ENCODE results near the gene EFNA5.

The EFNA5 gene

DNA sequence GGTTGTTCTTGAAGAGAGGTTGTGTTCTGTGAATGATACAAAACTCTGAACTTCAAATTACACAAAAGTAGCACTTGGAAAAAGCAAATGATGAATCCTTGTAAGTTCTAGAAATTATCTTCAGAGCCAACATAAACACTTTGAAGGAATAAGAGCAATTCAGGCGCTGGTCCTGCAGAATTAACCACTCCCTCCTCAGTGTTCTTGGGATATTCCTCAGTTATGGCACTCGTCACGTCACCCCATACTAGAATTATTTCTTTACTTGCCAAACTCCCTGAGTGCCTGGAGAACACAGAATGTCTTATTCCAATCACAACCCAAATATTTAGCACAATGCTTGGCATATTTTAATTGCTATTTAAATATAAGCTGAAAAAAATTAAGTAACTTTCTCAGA, 126.3 kb downstream of the EFNA5 start:
- H3K27me3 ChIP-seq (ENCODE audit: low read depth): no peaks in the 10 kb centered on the region
- no peaks in the 10 kb centered on the region for H3K36me3 ChIP-seq (replicated peaks)
- no peak for DNase-seq (ENCODE audit: low spot score in 2 of 2)
- in situ Hi-C loops (cut with MboI; ENCODE audit: low sequenced_read_pairs): no loop called here
- no peaks in the 10 kb centered on the region for H3K9me3 ChIP-seq
- H3K4me1 ChIP-seq: peaks cover 33% of the 10 kb centered on the region
- no peak overlapping the region for H3K4me3 ChIP-seq

DNA sequence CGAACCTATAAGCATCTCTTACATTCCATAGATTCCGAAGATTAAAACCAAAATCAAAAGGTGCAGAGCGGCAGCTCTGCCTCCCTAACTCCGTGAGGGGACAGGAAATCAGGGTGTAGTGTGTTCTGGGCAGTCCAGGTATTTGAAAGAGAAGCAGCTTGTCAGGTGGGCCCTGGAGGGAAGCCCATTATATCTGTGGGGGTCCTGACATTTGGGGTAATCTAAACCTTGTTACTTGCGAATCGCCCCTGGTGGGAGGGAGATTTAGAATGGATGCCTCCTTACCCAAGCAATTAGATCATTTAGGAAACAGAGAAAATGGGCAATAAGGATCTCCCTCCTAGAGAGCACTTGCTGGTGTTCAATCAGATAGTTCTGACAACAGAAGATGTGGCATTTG, 126.9 kb downstream of the EFNA5 start:
- no peaks in the 10 kb centered on the region for H3K36me3 ChIP-seq (replicated peaks)
- no peak overlapping the region for H3K4me3 ChIP-seq
- in situ Hi-C loops (cut with MboI; ENCODE audit: low sequenced_read_pairs): no loop called here
- H3K4me1 ChIP-seq: peaks cover 39% of the 10 kb centered on the region
- no peak for DNase-seq (ENCODE audit: low spot score in 2 of 2)
- H3K9me3 ChIP-seq: no peaks in the 10 kb centered on the region
- no peaks in the 10 kb centered on the region for H3K27me3 ChIP-seq (ENCODE audit: low read depth)

DNA sequence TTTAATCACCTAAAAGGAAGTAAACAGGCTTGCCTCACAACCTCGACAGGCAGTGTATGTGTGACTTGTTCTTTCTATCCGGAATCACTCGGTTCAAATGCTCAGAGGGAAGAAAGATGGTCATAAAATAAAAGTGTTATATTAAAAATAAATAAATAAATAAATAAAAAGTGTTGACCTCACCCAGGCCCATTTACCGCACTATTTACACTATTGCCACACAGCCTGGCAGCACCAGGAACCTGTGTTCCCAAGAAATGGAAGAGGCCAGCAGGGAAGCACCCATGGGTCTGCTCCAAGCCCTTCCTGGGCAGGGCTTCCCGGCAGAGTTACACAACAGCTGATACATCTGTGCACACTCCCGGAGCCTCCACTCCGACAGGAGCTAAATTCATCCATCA, 127.9 kb downstream of the EFNA5 start:
- Histone ChIP-seq H3K9me3 (no peaks in the 10 kb centered on the region), H3K4me1 (peaks cover 44% of the 10 kb centered on the region), H3K4me3 (no peak overlapping the region), H3K27me3 (ENCODE audit: low read depth) (no peaks in the 10 kb centered on the region), H3K36me3 (replicated peaks) (no peaks in the 10 kb centered on the region)
- in situ Hi-C loops (cut with MboI; ENCODE audit: low sequenced_read_pairs): no loop called here
- peak in 1 of 2 experiments; percentile 46 for DNase-seq (ENCODE audit: low spot score in 2 of 2)

DNA sequence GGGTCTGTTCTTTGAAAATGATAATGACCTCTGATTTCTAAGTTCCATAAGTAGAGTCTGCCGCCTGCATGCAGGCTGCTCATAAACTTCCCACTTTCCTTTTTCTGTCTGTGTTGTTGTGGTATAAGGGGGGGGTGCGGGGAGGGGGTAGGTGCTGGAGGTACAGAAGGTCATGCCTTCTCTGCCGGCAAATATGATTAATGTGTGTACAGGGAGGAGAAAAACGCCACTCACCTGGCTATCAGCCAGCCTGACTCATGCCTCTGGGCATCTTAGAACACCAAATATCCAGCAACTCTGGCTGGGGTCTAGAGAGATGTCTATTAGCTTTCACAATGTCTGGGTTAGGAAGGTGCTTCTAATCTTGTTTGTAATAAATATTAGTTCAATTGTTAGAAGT, 128.3 kb downstream of the EFNA5 start:
- H3K4me1 ChIP-seq: peaks cover 44% of the 10 kb centered on the region
- peak; percentile 51 to 67 for DNase-seq (ENCODE audit: low spot score in 2 of 2)
- no peak overlapping the region for H3K4me3 ChIP-seq
- no peaks in the 10 kb centered on the region for H3K27me3 ChIP-seq (ENCODE audit: low read depth)
- in situ Hi-C loops (cut with MboI; ENCODE audit: low sequenced_read_pairs): no loop called here
- H3K9me3 ChIP-seq: no peaks in the 10 kb centered on the region
- no peaks in the 10 kb centered on the region for H3K36me3 ChIP-seq (replicated peaks)

DNA sequence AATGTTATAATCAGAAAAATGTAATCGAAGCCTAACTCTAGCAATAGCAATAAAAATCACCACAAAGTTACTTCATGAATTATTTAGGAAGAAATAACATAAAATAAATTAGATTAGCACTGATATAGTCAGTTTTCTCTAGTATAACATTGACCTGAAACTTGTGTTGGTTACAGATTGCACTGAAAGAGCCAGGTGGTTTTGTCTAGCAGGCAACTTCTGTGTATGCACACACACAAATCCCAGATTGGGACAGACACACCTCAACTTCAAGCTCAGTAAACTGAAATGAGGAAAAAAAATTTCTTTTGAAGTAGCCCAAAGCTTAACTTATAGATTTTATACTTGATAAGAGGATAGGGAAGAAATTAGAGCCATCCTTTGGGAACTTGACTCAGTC, 129.3 kb downstream of the EFNA5 start:
- no peaks in the 10 kb centered on the region for H3K9me3 ChIP-seq
- H3K4me1 ChIP-seq: peaks cover 44% of the 10 kb centered on the region
- H3K27me3 ChIP-seq (ENCODE audit: low read depth): no peaks in the 10 kb centered on the region
- in situ Hi-C loops (cut with MboI; ENCODE audit: low sequenced_read_pairs): no loop called here
- no peaks in the 10 kb centered on the region for H3K36me3 ChIP-seq (replicated peaks)
- H3K4me3 ChIP-seq: no peak overlapping the region
- no peak for DNase-seq (ENCODE audit: low spot score in 2 of 2)

DNA sequence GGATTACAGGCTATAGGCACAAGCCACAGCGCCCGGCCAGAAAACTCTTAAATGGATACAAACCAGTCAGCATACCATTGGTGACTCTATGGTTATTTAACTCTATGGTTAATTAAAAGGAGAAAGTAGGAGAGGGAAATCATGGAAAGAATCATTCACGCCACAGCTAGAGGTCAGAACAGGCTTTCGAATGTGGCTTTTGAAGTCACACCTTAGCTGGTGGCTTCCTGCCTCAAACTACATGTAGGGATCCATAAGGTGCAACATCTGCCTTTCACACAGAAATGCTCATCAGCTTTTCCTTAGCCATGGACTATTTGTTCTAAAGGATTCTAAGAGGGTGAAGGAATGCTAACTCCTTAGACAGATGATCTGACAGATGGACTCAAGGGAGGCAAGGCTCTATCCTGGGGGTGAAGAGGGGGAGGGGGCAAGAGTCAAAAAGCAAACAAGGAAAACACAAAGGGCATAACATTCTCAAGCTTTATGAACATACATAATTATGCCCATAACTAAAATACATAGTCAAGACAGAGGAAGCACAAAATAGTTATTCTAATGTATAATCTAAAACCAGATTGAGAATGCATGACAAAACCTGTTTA, 130.9 kb downstream of the EFNA5 start:
- H3K4me1 ChIP-seq: peaks cover 44% of the 10 kb centered on the region
- no peaks in the 10 kb centered on the region for H3K9me3 ChIP-seq
- in situ Hi-C loops (cut with MboI; ENCODE audit: low sequenced_read_pairs): no loop called here
- no peak overlapping the region for H3K4me3 ChIP-seq
- DNase-seq (ENCODE audit: low spot score in 2 of 2): peak; percentile 75 to 82
- no peaks in the 10 kb centered on the region for H3K36me3 ChIP-seq (replicated peaks)
- H3K27me3 ChIP-seq (ENCODE audit: low read depth): no peaks in the 10 kb centered on the region

DNA sequence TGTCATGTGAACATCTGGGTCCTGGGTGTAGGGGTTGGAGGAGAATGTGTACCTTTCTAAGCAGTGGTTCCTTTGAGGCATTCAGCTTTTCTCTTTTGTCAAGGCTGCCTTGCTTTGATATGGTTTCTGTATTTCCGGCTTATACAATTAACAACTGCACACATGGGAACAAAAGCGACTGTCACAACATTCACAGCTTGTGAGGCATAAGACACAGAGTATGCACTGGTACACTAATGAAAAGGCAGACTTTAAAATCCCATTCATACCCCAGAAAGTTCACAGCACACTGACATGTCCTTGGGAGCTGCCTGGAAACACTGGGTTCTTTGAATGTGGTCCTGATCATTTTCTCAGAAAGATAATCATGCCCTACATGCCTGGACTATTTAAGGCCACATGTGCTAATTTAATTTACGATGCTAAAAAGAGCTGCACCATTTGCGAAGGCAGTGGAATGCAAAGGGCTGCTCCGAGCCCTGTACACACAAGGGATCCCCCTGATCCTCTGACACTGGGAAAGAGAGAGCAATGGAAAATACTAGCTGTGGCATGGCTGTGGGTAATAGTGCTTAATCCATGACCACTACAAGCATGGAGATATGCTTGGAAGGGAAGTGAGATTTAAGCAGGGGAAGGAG, 131.8 kb downstream of the EFNA5 start:
- H3K27me3 ChIP-seq (ENCODE audit: low read depth): no peaks in the 10 kb centered on the region
- DNase-seq (ENCODE audit: low spot score in 2 of 2): peak; percentile 37 to 56
- in situ Hi-C loops (cut with MboI; ENCODE audit: low sequenced_read_pairs): no loop called here
- no peak overlapping the region for H3K4me3 ChIP-seq
- no peaks in the 10 kb centered on the region for H3K9me3 ChIP-seq
- no peaks in the 10 kb centered on the region for H3K36me3 ChIP-seq (replicated peaks)
- peaks cover 44% of the 10 kb centered on the region for H3K4me1 ChIP-seq

DNA sequence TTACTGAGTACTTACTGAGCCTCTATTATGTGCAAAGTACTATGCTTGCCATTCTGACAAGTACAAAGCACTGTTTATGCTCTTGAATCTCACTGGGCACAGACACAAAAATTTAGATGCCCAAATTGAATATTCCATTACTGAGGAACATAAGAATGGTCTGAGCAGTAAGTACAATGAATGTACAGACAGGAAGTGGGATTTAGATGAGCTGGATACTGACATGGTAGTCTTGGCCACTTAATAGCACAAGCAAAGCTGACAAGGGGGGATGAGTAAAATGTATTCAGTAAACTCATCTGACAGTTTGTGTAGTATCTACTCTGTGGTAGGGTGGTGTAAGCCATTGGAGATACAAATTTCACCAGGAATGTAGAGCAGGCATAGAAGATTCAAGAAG, 132.4 kb downstream of the EFNA5 start:
- H3K27me3 ChIP-seq (ENCODE audit: low read depth): no peaks in the 10 kb centered on the region
- no peaks in the 10 kb centered on the region for H3K36me3 ChIP-seq (replicated peaks)
- H3K4me3 ChIP-seq: no peak overlapping the region
- DNase-seq (ENCODE audit: low spot score in 2 of 2): no peak
- H3K9me3 ChIP-seq: no peaks in the 10 kb centered on the region
- peaks cover 42% of the 10 kb centered on the region for H3K4me1 ChIP-seq
- in situ Hi-C loops (cut with MboI; ENCODE audit: low sequenced_read_pairs): no loop called here

DNA sequence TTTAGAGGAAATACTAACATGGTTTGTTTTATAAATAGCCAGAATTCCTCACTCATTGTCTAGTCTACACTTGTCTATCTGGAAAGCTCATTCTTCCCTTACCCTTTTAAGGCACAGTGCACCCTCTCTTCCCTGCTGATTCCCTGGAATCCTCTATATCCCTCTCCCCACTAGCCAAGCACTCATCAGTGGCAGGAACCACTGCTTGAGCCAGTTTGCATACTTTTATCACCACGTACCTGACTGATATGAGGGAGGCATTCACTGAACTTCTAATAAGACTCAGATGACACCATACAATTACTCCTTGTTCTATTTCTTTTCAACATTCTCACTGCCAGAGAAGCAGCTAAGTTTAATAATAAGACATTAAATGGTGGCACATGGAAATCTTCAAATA, 134.9 kb downstream of the EFNA5 start:
- Histone ChIP-seq H3K4me3 (no peak overlapping the region), H3K36me3 (replicated peaks) (no peaks in the 10 kb centered on the region), H3K9me3 (no peaks in the 10 kb centered on the region), H3K4me1 (peaks cover 28% of the 10 kb centered on the region), H3K27me3 (ENCODE audit: low read depth) (no peaks in the 10 kb centered on the region)
- DNase-seq (ENCODE audit: low spot score in 2 of 2): no peak
- in situ Hi-C loops (cut with MboI; ENCODE audit: low sequenced_read_pairs): no loop called here

DNA sequence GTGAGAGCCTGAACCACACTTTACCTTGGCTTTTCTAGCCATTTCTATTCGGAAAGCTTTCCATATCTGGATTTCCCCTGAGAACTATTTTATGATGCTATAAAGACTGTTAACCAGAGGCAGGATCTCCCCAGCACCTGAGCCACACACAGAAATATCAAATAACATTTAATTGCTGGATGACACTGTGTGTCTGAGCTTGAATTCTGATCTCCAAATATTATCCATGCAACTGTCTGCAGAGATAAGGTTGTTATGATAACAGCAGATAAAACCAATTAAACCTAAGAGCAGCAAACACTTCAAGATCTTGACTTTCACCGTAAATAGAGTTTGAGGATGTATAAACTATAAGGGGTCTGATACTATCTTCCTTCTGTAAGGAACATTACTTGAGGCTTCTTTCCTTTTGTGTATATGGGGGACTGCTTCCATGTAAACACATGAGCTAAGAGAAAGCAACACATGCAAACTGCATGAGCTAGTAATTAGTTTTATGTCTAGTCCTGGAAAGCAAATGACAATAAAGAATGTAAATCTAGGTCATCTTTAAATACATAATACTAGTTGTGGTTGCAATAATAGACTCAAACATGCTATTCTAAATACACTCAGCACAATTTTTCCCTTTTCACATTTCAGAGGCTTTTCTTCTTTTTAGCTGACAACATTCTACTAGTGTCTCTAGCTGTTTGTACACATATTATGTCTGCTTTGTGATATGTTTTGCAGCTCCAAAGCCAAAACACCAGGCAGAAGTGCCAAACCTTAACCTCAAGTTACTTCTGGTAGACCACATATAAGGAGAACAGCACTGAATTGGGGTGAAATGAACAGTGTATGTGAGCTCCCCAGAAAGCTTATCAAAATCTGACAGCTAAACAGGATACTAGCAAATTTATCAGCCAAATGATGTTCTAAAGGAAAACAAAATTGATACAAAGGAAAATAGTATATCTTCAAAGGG, 136.5 kb downstream of the EFNA5 start:
- Histone ChIP-seq H3K27me3 (ENCODE audit: low read depth) (no peaks in the 10 kb centered on the region), H3K4me3 (no peak overlapping the region), H3K4me1 (peaks cover 23% of the 10 kb centered on the region), H3K36me3 (replicated peaks) (no peaks in the 10 kb centered on the region), H3K9me3 (no peaks in the 10 kb centered on the region)
- in situ Hi-C loops (cut with MboI; ENCODE audit: low sequenced_read_pairs): no loop called here
- no peak for DNase-seq (ENCODE audit: low spot score in 2 of 2)

DNA sequence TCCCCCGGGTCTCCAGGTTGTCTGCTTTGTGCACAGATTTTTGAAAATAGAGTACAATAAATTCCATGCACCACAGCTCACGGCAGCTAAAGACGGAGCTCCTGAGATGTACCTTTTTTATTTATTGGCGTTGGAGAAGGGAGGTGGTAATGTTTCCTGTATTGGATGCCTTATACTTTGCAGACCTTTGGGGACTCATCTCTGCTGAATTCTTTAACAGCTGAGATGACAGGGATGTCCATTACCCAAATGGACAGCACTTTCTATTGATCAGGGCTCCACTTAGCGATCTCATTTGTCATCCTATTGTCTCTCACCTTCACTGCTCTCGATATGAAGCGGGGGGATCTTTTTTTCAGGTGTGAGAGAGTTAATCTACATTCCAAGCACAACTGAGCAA, 137.8 kb downstream of the EFNA5 start:
- in situ Hi-C loops (cut with MboI; ENCODE audit: low sequenced_read_pairs): no loop called here
- Histone ChIP-seq H3K27me3 (ENCODE audit: low read depth) (no peaks in the 10 kb centered on the region), H3K4me1 (peaks cover 14% of the 10 kb centered on the region), H3K4me3 (no peak overlapping the region), H3K9me3 (no peaks in the 10 kb centered on the region), H3K36me3 (replicated peaks) (no peaks in the 10 kb centered on the region)
- DNase-seq (ENCODE audit: low spot score in 2 of 2): no peak

DNA sequence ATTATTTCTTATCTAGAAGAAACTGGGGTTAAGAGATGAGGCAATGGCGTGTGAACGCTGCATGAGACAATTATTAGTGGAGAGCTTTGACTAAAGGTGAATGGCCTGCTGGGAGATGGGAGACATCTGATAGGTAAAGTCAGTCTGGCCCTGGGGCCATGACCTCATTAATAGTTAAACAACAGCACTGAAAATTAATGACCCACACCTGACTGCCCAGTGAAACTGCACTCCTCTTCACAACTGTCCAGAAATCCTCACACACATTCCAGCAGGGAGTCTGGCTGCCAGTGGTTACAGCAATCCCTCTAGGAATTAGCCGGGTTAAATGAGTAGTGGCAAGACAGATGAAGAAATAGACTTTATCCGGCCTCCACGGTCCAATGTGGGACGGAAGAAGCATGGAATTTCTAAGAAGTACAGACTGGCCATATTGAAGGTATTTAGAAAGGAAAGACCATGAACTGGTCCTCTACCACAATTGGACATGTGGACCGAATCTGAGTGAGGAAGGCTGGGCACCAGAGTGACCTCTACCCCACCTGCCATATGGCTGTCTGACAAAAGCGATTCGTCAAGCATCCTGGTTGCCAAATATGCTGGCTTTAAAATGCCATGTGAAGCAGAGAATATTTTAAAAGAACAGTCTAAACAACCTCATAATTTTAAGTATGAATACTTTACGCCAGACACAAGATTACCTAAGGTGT, 138.4 kb downstream of the EFNA5 start:
- H3K4me3 ChIP-seq: no peak overlapping the region
- H3K27me3 ChIP-seq (ENCODE audit: low read depth): no peaks in the 10 kb centered on the region
- no peaks in the 10 kb centered on the region for H3K9me3 ChIP-seq
- peaks cover 14% of the 10 kb centered on the region for H3K4me1 ChIP-seq
- in situ Hi-C loops (cut with MboI; ENCODE audit: low sequenced_read_pairs): no loop called here
- DNase-seq (ENCODE audit: low spot score in 2 of 2): no peak
- H3K36me3 ChIP-seq (replicated peaks): no peaks in the 10 kb centered on the region

DNA sequence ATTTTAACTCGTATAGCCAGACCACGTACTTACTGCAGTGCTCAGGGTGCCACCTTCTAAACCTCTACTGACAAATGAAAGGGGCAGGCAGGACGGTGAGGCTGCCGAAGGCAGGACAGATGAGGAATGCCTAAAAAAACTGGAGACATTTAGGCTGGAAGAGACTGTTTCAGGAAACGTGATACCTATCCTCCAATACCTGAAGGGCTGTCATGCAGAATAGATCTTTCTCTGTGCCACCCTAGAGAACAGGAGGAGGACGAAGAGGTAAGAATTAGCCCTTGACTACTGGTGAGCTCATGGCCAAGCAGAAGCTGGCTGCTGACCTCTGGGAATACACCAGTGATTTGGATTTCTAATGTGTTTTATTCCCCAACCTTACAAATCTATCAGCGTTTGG, 139.4 kb downstream of the EFNA5 start:
- Histone ChIP-seq H3K27me3 (ENCODE audit: low read depth) (no peaks in the 10 kb centered on the region), H3K36me3 (replicated peaks) (no peaks in the 10 kb centered on the region), H3K4me1 (peaks cover 14% of the 10 kb centered on the region), H3K4me3 (no peak overlapping the region), H3K9me3 (no peaks in the 10 kb centered on the region)
- in situ Hi-C loops (cut with MboI; ENCODE audit: low sequenced_read_pairs): no loop called here
- no peak for DNase-seq (ENCODE audit: low spot score in 2 of 2)
